Loucy (cell line): ENCODE data around the gene FAM120C.

ENCODE experiments used
- EZH2phosphoT487 ChIP-seq: fragments of 200-600 bp; IDR thresholded peaks from 2 replicates; pipeline ENCODE4 v1.6.1; 2018; ENCODE audit warnings: antibody characterized with exemption, mild to moderate bottlenecking, moderate library complexity, borderline replicate concordance
- TF ChIP-seq, protein P1 (sequence below): fragments of 200-600 bp; sonication (generic); conservative IDR thresholded peaks from 2 replicates; pipeline ENCODE4 v1.5.1; 2014; ENCODE audit warnings: mild to moderate bottlenecking, antibody characterized with exemption, low read length

DNA sequence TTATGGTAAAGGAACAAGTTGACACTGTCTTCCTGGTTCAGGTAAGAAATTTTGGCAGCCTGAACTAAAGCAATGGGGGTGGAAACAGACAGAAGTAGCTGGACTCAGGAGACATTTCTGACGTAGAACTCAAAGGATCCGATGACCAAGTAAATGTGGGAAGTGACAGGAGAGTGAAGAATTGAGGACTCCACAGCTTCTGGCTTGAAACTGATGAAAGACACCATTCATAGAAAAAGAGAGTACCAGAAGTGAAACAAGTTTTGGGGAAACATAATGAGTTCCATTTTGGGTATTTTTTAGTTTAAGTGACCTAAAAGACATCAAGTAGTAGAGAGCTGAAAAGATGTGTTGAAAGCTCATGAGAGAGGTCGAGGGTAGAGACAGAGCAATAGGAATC, 5.7 kb downstream of the FAM120C start:
- TF ChIP-seq, protein P1, sequence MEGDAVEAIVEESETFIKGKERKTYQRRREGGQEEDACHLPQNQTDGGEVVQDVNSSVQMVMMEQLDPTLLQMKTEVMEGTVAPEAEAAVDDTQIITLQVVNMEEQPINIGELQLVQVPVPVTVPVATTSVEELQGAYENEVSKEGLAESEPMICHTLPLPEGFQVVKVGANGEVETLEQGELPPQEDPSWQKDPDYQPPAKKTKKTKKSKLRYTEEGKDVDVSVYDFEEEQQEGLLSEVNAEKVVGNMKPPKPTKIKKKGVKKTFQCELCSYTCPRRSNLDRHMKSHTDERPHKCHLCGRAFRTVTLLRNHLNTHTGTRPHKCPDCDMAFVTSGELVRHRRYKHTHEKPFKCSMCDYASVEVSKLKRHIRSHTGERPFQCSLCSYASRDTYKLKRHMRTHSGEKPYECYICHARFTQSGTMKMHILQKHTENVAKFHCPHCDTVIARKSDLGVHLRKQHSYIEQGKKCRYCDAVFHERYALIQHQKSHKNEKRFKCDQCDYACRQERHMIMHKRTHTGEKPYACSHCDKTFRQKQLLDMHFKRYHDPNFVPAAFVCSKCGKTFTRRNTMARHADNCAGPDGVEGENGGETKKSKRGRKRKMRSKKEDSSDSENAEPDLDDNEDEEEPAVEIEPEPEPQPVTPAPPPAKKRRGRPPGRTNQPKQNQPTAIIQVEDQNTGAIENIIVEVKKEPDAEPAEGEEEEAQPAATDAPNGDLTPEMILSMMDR = no peak
- no peak for TF ChIP-seq EZH2phosphoT487
